ENCODE results near the gene CACHD1. TPM values are rescaled to one million over a fixed set of nuclear protein-coding genes. Genes with fewer than 3 reads are reported as not detected.

CACHD1 gene
- polyA plus RNA-seq, 3 donors, result 53.8 to 60.9 (median 60.8) TPM

GRCh38 chr1:64471218-64472039 is 1.5 kb downstream of the CACHD1 start:
- peak; percentile 53 for DNase-seq

DNA sequence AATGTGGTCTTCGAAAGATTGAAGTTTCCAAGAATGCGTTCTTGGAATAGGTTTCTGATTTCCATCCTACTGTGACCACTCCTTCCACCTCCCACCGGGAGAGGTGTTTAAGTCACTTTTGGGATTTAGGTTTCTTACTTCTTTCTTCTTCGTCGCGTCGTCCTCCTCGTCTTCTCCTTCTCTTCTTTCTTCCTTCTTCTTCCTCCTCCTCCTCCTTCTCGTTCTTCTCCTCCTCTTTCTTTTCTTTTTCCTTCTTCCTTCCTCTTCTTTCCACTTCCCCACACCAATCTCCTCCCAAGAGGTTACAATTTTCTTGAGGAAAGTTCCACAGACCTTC is 2.1 kb downstream of the CACHD1 start:
- no peak for DNase-seq

DNA sequence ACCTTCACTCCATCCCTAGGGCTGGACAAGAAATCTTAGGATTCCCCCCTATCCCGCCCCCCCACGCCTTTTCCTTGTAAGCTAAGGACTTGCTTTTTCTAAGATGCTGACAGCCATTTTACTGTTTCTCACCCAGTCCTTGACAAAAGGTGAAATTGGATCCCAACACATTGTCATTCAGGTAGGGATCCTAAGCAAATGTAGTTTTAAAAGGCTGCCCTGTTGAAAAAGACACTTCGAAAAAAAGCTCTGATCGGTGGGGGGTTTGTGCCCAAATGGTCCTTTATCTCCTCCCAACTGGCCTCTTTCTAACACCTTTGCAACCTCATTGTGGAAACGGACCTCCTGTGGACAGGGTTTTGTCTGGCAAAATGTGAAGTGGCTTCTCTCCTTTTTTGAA is 2.9 kb downstream of the CACHD1 start:
- DNase-seq, result no peak

DNA sequence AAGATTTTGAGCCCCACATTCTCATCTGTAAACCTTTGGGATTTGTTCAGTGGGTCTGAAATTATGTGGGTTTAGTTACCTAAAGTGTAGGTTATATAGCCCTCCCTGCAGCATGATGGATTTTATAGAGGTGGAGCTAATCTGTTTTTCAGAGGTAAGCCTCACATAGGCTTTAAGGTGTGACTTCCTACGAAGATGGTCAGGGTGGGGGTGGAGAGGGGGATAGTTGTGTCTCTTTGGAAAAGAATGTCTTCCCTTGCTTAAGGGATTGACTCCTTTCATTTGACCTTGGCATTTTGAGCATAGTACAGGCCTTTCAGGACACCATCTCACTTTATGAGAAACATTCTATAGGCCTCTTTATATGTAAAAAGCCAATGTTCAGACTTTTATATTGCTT is 3.4 kb downstream of the CACHD1 start:
- DNase-seq, result no peak

GRCh38 chr1:64474133-64474532 is 4.2 kb downstream of the CACHD1 start:
- DNase-seq, result no peak

DNA sequence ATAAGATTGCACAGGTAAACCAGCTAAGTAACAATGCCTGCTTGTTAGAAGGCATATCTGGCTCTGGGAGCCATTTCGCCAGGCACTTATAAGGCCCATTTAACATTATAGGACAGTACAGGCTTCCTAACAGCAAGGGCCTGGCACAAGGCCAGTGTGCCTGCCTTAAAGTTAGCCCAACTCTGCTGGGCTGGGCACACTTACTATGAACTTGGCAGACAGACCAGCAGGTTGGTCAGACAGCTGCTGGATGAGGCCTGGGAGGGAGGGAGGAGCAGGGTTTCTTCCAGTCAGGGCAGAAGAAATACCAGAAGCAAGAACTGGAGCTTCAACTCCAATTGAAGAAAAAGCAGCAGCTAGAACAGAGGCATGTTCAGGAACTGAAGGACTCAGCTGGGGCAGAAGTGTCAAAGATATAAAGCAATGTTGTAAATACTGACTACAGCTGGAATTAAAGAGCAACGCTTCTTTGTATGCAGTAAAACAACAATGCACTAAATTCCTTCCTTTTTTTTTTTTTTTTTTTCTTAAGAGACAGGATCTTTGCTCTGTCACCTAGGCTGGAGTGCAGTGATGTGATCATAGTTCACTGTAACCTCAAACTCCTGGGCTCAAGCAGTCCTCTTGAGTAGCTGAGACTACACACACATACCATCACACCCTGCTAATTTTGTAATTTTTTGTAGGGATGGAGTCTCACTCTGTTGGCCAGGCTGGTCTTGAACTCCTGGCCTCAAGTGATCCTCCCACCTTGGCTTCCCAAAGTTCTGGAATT is 4.9 kb downstream of the CACHD1 start:
- DNase-seq, result no peak

- DNase-seq, result peak; percentile 54
Observed at GRCh38 chr1:64476251-64476952, 6.5 kb downstream of the CACHD1 start.

DNA sequence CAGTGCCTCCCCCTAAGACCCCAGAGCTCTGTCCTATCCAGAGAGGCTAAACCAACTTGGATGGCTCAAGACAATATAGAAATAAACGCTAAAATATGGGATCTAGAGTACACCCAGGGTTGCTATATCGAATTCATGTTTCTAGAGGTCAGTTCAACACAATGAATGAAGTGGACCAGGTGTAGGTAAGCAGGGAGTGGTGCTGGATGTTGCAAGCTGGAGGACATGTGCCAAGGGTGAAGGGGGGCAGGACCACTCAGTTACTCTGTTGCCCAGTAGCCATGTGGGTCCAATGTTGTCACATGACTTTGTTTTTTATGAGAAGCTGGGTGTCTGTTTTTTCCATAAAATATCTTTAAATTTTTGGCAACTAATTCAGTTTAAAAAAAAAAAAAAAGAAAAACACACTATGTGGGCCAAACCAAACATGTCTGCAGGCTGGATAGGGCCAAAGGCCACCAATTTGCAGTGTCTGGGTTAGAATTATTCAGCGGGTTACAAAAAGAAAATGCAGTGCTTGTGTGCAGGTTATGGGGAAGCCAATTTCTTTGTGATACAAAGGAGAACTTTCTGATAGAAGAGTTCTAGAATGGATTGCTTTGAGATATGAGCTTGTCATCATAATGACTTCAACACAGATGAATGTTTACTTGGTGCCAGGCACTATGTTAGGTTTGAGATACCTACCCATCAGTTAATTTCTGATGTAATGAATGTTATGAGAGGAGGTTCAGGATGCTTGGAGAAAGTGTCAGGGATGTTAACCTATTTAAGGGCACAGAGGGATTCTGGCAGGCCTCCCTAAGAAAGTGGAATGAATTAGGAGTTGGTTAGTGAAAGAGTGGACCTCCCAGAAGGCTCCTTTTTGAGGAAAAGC is 8.9 kb downstream of the CACHD1 start:
- no peak for DNase-seq

GRCh38 chr1:64479874-64480273 is 9.9 kb downstream of the CACHD1 start:
- no peak for DNase-seq

GRCh38 chr1:64480999-64481772 is 11.3 kb downstream of the CACHD1 start:
- DNase-seq, result no peak

DNA sequence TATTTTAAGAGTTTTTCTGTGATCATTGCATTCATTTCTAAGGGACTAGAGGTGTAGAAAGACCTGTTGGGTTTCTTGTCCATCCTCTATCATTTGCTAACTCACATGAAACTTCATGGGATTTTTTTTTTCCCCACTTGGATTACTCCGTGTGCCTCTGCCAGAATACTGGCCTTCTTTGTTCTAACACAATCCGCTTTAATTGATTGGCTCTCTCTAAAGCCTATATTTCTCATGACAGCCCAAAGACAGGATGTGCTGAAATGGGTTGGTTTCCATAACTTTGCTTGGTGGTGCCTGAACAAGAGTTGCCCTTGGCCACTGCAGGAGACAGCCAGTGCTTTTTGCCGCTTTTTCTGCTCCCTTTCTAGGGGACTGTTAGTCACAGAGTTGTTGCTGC is 12.2 kb downstream of the CACHD1 start:
- no peak for DNase-seq

DNA sequence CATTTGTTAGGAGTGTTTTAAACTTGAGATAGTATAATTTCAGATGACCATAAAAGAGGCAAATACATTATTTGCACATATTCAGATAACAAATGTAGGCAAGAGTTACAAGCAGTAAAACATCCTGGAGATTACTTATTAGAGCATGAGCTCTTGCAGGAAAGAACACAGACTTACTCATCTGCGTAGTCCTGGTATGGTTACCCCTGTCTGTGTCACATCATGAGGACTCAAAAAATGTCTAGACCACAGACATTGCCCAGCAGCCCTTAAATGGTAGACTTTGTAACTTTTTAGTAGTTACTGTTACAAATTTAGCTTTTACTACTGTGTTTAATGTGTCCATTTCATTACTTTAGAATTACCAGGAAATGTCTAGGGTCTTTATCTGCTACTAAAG is 12.8 kb downstream of the CACHD1 start:
- no peak for DNase-seq

DNA sequence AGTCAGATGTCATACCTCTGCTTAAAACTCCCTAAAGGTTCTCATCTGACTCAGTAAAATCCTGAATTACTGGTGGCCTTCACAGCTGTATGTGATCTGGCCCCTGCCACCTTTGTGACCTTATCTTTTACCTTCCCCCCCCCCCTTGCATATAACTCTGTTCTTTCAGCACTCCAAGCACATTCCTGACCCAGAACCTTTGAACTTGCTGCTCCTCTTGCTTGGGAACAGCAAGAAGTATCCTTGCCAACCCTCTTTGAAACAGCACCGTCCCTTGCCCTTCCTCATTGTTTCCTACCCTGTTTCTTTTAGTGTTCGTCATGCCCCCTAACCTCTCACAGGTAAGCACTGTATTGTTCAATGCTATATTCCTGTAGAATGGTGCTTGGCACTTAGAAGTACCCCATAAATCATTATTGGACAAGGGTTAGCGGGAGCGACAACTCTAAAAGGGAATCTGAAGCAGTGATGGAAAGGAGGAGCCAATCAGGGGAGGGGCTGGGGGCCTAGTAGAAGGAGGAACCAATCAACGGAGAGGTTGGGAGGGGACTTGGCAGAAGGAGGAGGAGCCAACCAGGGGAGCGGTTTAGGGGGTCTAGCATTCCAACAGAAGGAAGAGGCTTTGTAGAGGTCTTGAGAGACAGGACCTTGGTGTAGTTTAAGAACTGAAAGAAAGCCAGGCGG is 13.9 kb downstream of the CACHD1 start:
- DNase-seq, result no peak

DNA sequence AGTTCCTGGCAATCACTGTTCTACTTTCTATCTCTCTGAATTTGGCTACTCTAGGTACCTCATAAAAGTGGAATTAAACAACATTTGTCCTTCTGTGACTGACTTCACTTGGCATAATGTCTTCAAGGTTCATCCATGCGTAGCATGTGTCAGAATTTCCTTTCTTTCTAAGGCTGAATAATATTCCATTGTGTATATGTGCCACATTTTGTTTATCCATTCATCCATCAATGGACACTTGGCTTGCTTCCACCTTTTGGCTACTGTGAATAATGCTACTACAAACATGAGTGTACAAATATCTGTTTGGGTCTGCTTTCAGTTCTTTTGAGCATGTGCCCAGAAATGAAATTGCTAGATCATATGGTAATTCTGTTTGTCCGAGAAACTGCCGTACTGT is 14.7 kb downstream of the CACHD1 start:
- no peak for DNase-seq

- no peak for DNase-seq
Observed at GRCh38 chr1:64486193-64486592, 16.3 kb downstream of the CACHD1 start.

GRCh38 chr1:64487061-64487460 is 17.1 kb downstream of the CACHD1 start:
- no peak for DNase-seq

DNA sequence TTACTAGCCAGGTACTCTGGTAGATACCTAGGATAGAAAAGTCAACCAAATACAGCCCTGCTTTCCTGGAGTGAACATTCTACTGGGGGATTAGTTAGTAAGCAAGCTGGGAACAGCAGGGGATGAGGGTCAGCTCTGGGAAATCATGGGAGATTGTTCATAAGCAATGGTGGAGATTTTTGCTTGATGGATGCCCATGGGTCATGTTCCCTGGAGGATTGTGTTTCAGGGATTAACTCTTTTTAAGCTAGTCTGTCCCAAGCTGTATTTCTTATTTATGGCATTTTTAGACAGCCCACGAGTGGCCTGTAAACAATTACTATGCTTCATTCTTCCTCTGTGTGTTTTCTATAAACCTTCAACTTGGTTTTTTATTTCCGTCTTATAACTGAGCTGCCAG is 18.9 kb downstream of the CACHD1 start:
- no peak for DNase-seq

DNA sequence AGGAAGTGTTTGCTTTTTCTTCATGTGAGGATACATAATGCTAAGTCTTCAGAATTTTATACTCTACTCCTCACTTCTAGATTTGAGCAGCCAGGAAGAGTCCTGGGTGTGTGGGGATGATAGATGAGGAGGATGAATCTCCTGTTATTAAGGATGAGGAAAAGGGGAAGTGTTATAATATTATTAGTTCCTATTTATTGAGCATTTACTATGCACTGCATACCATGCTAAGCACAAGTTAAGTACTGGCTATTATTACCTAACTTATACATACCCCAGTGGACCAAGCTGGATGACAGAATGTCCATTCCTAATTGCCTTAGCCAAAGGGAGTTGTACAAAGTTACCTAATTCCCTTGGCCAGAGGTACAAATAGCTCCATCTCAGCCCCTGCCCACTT is 19.8 kb downstream of the CACHD1 start:
- no peak for DNase-seq

GRCh38 chr1:64490213-64490818 is 20.4 kb downstream of the CACHD1 start:
- DNase-seq, result no peak

DNA sequence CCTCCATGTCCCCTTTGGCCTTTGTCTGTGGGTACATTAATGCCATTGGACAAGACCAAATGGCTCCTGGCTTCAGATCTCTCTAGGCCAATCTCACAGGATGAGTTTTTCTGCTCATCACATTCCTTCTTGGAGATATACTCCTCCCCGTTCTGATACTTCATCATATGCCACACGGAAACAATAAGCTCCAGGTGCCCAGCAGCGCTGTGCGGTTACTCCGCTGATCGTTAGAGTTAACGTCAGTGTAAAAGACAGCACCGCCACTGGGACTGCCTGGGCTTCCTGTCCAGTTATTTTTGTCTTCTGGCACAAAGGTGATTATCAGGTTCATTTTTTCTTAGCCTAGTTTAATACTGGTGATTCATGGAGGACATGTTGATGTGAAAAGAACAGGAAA is 22.5 kb downstream of the CACHD1 start:
- DNase-seq, result no peak

All from renal pelvis (tissue), 4 donors.